ENCODE measurements around the gene ARL8B.

- TF ChIP-seq EP300 (IDR thresholded peaks at IDR 0.05), result no peak
- TF ChIP-seq CTCF (IDR thresholded peaks at IDR 0.05), result peak in 1 of 3 donors; percentile 44
- no peak for TF ChIP-seq POLR2A (IDR thresholded peaks at IDR 0.05)
Observed at GRCh38 chr3:5095886-5096285, 26.2 kb upstream of the ARL8B start.

Data from ovary (tissue), 3 donors.